Naive B cell (primary cell): ENCODE data around the gene PSD. TPM values are rescaled to one million over a fixed set of nuclear protein-coding genes. Genes with fewer than 3 reads are reported as not detected.
"Not testable (repeated sequence)": the region's sequence is repeated elsewhere in the genome, so short reads cannot be mapped to it uniquely, and the experiment has no call there.

Source experiments
- ATAC-seq, 2 donors: fragments of 150-1000 bp; cut with Tn5 transposase; 2 replicates each; pipeline ENCODE4 v1.10.0; 2021; ENCODE audit warnings: low read depth in 2 of 2, mild to moderate bottlenecking in 2 of 2, moderate library complexity in 2 of 2
- DNase-seq: peaks from one replicate; pipeline ENCODE4 v3.0.0; 2022
- H3K27ac Mint-ChIP-seq, 6 donors: one replicate each; pipeline ENCODE4 v1.8.0; 2020 to 2022; ENCODE audit warnings: mild to moderate bottlenecking in 6 of 6, mixed read lengths in 6 of 6, moderate library complexity in 5 of 6, inconsistent platforms in 2 of 6
- H3K27me3 Mint-ChIP-seq, 3 donors: one replicate each; pipeline ENCODE4 v1.8.0; 2021 to 2022; ENCODE audit warnings: mixed read lengths in 3 of 3, mild to moderate bottlenecking in 1 of 3
- H3K36me3 Mint-ChIP-seq, 2 donors: one replicate each; pipeline ENCODE4 v1.8.0; 2020 to 2022; ENCODE audit warnings: mixed read lengths in 2 of 2, inconsistent platforms in 1 of 2, mild to moderate bottlenecking in 1 of 2
- H3K4me1 Mint-ChIP-seq, 3 donors: one replicate each; pipeline ENCODE4 v1.8.0; 2020 to 2022; ENCODE audit warnings: mixed read lengths in 3 of 3, inconsistent platforms in 1 of 3, mild to moderate bottlenecking in 1 of 3, moderate library complexity in 1 of 3
- H3K4me3 Mint-ChIP-seq, 8 donors: one replicate each; pipeline ENCODE4 v1.8.0; 2020 to 2022; ENCODE audit warnings: mild to moderate bottlenecking in 8 of 8, mixed read lengths in 8 of 8, moderate library complexity in 8 of 8, inconsistent platforms in 2 of 8
- H3K9me3 Mint-ChIP-seq, 7 donors: one replicate each; pipeline ENCODE4 v1.8.0; 2020 to 2022; ENCODE audit warnings: mixed read lengths in 7 of 7, mild to moderate bottlenecking in 5 of 7, inconsistent platforms in 2 of 7, moderate library complexity in 1 of 7
- polyA plus RNA-seq, 6 donors: library from polyadenylated mRNA; unstranded; fragments of 300-500 nt; fragmentation: Illumina TruSeq; gene quantifications; one replicate each; pipeline ENCODE4 v1.2.3, GENCODE V29; 2021; ENCODE audit warnings: low read depth in 6 of 6

PSD gene
- polyA plus RNA-seq: 1 to 10 TPM in 4 of 6 donors, under 1 TPM in 2; 0.66 to 2.3 (median 1.5) TPM

DNA sequence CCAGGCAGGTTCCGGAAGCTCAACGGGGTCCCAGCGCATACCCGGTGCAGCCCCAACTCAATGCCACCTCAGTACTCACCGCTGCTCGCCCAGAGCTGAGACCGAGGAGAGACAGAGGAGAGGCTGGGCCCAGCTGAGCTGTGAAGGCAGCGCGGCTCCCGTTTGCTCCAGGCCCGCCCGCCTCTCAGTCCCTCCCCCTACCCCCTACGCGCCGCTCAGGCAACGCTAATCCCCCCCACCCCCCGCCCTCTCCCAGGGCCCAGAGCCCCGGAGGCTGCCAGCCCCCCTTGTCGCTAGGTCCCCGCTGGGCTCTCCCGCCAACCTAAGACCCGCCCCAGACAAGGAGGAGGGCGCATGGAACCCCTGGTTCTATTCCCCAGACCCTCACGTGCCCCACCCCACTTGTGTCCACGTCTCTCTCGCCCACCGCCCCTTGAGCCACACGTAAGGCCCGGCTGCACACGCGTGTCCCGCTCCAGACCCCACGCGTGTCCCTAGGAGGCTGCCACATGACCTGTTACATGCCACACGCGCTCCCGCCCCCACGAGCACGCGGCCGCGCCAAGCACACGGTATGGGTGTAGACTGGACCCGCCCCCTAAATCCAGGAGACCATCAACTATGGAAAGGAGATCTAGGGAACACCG, at the start of gene PSD:
Gene PSD, minus strand, starts transcription at position 164 of the 647 bp plus-strand sequence. CDS start 1,747 bp downstream, outside the sequence.
- H3K9me3 Mint-ChIP-seq: no peaks in the 10 kb centered on the region
- peak within 1 kb of the TSS in 3 of 6 donors; percentile 41 to 80 (median 60) for H3K27ac Mint-ChIP-seq
- H3K4me3 Mint-ChIP-seq: peak within 1 kb of the TSS; percentile 86 to 100 (median 98)
- DNase-seq (no peak), ATAC-seq (no peak)
- peaks cover 0 to 7% of the 10 kb centered on the region in 2 donors for H3K36me3 Mint-ChIP-seq
- H3K4me1 Mint-ChIP-seq: peaks cover 24 to 43% (median 41%) of the 10 kb centered on the region in 3 donors
- peaks cover 25 to 52% (median 44%) of the 10 kb centered on the region in 3 donors for H3K27me3 Mint-ChIP-seq

DNA sequence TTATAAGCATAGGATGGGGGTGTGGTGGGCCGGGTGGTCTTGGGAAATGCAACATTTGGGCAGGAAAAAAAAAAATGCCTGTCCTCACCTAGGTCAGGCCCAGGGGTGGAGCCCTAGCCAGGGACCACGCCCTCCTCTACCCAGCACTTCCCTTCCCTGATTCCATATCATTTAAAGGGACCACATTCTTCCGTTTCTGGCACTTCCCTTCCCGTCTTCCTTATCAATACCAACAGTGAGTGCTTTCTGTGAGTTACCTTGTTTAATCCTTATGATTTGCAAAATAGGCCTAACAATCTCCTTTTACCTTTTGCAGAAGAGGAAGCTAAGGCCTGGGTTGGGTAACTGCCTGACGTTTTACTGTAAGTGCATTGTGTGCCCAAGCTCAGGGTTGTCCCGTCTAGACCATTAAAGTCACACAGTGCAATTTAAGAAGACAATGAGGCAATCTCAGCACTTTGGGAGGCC, 49.4 kb upstream of the PSD start:
- no peaks in the 10 kb centered on the region for H3K36me3 Mint-ChIP-seq
- H3K27ac Mint-ChIP-seq: no peak overlapping the region
- H3K4me3 Mint-ChIP-seq: no peak overlapping the region
- H3K27me3 Mint-ChIP-seq: peaks cover 0 to 10% (median 0%) of the 10 kb centered on the region in 3 donors
- H3K4me1 Mint-ChIP-seq: peaks cover 0 to 9% (median 6%) of the 10 kb centered on the region in 3 donors
- no peaks in the 10 kb centered on the region for H3K9me3 Mint-ChIP-seq
- ATAC-seq: no peak
- DNase-seq: no peak

DNA sequence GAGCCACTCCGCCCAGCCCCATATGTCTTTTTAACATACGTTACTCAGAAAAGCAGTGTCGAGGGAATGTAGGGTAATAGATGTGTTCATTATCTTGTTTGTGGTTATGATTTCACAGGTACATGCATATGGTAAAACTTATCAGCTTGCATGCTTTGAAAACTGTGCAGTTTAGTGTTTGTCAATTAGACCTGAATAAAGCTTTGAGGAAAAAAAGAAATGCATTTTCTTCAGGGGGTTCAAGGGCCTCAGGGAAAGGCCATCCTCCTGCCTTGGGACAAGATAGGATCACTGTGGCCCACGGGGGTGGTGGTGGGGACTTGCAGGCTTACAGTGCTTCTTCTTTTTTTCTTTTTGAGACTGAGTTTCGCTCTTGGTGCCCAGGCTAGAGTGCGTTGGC, 48.7 kb upstream of the PSD start:
- peaks cover 0 to 10% (median 0%) of the 10 kb centered on the region in 3 donors for H3K27me3 Mint-ChIP-seq

DNA sequence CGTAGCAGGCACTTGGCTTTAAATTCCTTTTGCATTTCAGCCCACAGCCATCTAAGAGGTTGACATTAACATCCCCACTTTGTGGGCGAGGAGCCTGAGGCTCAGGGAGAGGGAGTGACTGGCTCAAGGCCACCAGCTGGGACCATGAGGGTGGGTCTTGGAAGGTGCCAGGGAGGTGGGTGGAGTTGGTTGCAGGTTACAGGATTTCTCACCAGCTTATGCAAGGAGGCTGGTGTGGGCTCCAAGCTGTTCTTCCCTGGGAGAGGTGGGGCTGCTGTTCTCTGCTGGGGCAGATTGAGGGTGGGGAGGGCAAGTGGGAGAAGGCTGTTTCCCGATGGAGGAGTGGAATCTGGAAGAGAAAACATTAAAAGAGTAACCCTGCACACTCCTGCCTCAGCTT, 46.9 kb upstream of the PSD start:
- DNase-seq: no peak
- no peak overlapping the region for H3K4me3 Mint-ChIP-seq
- H3K36me3 Mint-ChIP-seq: no peaks in the 10 kb centered on the region
- peaks cover 0 to 10% (median 0%) of the 10 kb centered on the region in 3 donors for H3K27me3 Mint-ChIP-seq
- H3K4me1 Mint-ChIP-seq: peaks cover 19 to 34% (median 27%) of the 10 kb centered on the region in 3 donors
- ATAC-seq: no peak
- no peak overlapping the region for H3K27ac Mint-ChIP-seq
- no peaks in the 10 kb centered on the region for H3K9me3 Mint-ChIP-seq

More for the DNA sequence above, 48.7 kb upstream of the PSD start:
- Mint-ChIP-seq H3K4me1 (peaks cover 6 to 16% (median 9%) of the 10 kb centered on the region in 3 donors), H3K9me3 (no peaks in the 10 kb centered on the region), H3K36me3 (no peaks in the 10 kb centered on the region), H3K27ac (no peak overlapping the region), H3K4me3 (no peak overlapping the region)
- DNase-seq: no peak
- no peak for ATAC-seq

DNA sequence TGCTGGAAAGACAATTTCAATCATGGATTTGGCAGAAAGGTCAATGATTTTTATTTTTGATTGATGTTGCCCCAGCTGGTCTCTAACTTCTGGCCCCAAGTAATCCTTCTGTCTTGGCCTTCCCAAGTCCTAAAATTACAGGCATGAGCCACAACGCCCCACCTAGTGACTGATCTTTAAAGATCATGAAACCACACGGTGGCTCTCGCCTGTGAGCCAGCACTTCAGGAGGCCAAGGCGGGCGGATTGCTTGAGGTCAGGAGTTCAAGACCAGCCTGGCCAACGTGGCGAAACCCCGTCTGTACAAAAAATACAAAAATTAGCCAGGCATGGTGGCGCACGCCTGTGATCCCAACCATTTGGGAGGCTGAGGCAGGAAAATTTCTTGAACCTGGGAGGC, 45.4 kb upstream of the PSD start:
- Mint-ChIP-seq H3K27me3 (peaks cover 0 to 10% (median 0%) of the 10 kb centered on the region in 3 donors), H3K4me1 (peaks cover 23 to 34% (median 28%) of the 10 kb centered on the region in 3 donors), H3K36me3 (no peaks in the 10 kb centered on the region), H3K9me3 (no peaks in the 10 kb centered on the region), H3K4me3 (peak overlapping the region in 1 of 8 donors; percentile 21), H3K27ac (no peak overlapping the region)
- ATAC-seq: no peak
- no peak for DNase-seq

DNA sequence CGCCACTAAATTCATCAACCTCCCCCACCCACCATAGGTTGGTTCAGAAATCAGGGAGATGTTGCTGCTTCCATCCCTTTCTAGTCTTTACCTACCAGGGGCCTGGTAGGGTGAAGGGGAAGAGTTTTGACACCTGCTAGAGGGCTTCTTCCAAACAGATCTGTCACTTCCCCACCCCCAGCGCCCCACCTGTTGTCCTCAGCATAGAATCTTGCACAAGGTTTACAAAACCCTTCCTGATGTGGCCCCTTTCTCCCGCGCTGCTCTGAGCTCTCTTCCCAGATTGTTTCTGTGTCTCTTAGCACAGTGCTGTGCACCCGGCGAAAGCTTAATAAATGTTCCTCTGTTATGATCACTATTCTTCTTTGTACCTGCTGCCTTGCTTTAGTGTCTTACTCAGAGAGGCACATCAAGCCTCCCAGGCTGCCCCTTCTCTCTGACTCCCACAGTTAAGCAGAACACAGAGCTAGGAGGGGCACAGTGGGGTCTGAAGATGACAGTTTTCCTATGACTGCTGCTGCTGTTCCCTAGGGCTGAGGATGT, 44.0 kb upstream of the PSD start:
- Mint-ChIP-seq H3K36me3 (no peaks in the 10 kb centered on the region), H3K9me3 (peaks cover 0 to 1% (median 0%) of the 10 kb centered on the region in 7 donors), H3K4me3 (peak overlapping the region; percentile 6 to 95 (median 83)), H3K27me3 (peaks cover 0 to 10% (median 0%) of the 10 kb centered on the region in 3 donors), H3K27ac (no peak overlapping the region), H3K4me1 (peaks cover 28 to 36% (median 28%) of the 10 kb centered on the region in 3 donors)
- no peak for DNase-seq
- ATAC-seq: no peak

DNA sequence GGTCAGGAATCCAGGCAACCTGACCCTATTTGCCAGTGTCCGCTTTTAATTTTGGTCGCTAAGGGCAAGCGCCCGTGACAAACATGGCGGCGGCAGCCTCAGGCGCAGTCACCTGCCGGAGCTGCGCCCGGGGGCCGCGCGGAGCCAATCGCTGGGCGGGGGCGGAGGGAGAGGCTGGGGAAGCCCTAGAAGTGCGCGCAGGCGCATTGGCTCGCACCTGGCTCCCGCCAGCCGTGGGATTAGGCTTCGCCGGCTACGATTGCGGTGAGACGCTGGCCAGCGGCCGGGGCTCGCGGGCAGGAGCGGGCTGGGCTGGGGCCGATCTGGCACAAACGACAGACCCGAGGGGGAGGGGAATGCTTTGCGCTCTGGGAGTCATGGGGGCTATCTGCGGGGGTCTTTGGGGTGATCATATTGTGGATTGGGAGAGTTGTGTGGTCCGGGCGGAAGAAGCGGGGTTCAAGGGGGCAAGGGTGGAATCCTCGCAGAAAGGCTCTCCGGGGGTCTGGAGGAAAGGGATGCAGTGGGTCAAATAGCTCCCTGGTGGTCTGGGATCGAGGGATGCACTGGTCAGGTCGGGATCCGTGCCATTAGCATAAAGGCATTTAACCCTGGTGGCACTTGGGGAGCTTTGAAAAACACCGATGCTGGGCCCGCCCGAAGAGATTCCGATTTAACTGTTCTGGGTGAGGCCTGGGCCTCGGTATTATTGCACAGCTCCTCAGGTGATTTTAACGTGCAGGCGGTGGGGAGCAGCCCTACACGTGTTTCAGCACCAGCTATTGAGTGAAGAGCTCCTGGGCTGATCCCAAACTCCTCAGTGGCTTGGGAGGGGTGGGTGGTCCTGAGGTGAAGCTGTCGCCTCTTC, 42.8 kb upstream of the PSD start:
- H3K27me3 Mint-ChIP-seq: peaks cover 0 to 10% (median 0%) of the 10 kb centered on the region in 3 donors
- DNase-seq (peak; percentile 89), ATAC-seq (peak; percentile 98 to 99)
- H3K9me3 Mint-ChIP-seq: peaks cover 0 to 1% (median 0%) of the 10 kb centered on the region in 7 donors
- H3K36me3 Mint-ChIP-seq: no peaks in the 10 kb centered on the region
- H3K4me1 Mint-ChIP-seq: peaks cover 28 to 39% (median 31%) of the 10 kb centered on the region in 3 donors
- H3K27ac Mint-ChIP-seq: peak overlapping the region; percentile 76 to 98 (median 92)
- H3K4me3 Mint-ChIP-seq: peak overlapping the region; percentile 87 to 95 (median 94)

DNA sequence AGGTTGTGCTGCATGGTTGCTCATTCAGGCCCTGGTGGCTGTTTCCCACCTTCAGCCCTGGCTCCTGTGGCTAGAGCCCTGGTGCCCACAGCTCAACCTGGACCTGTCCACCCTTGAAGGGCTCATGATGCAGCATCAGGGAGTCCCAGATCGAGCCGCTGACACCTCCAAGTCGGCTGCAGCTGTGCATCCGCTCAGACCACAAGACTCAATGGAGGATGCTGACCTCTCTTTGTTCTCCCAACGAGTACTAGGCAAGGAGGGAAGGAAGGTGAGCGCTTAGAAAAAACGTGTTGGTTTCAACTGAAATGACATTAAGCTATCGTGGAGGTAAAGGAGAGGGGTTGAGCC, 42.2 kb upstream of the PSD start:
- peak overlapping the region in 2 of 6 donors; percentile 89 to 95 for H3K27ac Mint-ChIP-seq
- peak overlapping the region; percentile 87 to 95 (median 94) for H3K4me3 Mint-ChIP-seq
- peak; percentile 2 to 3 for ATAC-seq
- no peaks in the 10 kb centered on the region for H3K36me3 Mint-ChIP-seq
- peaks cover 0 to 10% (median 0%) of the 10 kb centered on the region in 3 donors for H3K27me3 Mint-ChIP-seq
- H3K9me3 Mint-ChIP-seq: peaks cover 0 to 1% (median 0%) of the 10 kb centered on the region in 7 donors
- H3K4me1 Mint-ChIP-seq: peaks cover 28 to 39% (median 31%) of the 10 kb centered on the region in 3 donors
- DNase-seq: no peak

DNA sequence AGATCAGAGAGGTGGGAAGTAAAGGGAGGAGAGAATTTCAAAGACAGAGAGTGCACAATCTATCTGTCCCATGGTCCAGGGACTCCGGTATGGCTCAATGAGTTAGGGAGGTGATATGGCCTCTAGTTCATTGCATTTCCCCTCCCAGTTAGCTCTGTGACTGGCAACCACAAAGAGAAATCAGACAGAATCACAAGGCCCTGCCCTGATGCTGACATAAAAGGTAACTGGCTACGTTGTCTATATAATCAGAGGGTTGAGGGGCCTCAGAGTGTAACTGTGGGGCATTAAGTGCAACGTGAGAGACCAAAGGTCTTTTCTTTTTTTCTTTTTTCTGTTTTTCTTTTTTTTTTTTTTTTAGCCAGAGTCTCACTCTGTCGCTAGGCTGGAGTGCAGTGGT, 40.1 kb upstream of the PSD start:
- DNase-seq: no peak
- H3K9me3 Mint-ChIP-seq: peaks cover 0 to 1% (median 0%) of the 10 kb centered on the region in 7 donors
- H3K27me3 Mint-ChIP-seq: peaks cover 0 to 6% (median 0%) of the 10 kb centered on the region in 3 donors
- H3K4me1 Mint-ChIP-seq: peaks cover 27 to 36% (median 31%) of the 10 kb centered on the region in 3 donors
- ATAC-seq: no peak
- peak overlapping the region in 1 of 6 donors; percentile 22 for H3K27ac Mint-ChIP-seq
- H3K36me3 Mint-ChIP-seq: no peaks in the 10 kb centered on the region
- H3K4me3 Mint-ChIP-seq: peak overlapping the region in 1 of 8 donors; percentile 33

DNA sequence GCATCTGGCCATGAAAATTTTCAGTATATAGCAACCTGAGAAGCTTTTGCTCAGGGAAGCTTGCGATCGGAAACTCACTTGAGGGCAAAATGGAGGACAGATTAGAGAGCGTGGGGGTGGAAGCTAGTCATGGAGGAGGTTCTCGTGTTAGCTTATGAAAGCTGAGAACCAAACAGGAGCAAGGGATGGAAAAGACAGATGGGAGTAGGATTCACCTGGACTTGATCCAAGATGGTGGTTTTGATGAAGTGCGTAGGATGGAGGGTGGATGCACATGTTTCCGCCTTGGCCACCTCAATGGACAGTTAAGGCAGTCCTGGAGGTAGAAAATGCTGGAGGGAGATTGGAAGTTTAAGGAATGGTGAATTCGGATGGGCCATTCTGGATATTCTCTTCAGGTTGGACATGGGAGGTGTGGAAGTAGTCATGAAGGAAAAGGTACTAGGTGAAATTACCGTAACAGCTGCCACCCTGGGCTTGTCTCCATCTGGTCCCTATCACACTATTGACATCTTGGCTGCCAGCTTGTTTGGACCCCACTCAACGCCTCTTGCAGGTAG, 39.1 kb upstream of the PSD start:
- peak overlapping the region in 3 of 6 donors; percentile 41 to 74 (median 42) for H3K27ac Mint-ChIP-seq
- no peaks in the 10 kb centered on the region for H3K36me3 Mint-ChIP-seq
- peak overlapping the region in 1 of 8 donors; percentile 73 for H3K4me3 Mint-ChIP-seq
- no peaks in the 10 kb centered on the region for H3K27me3 Mint-ChIP-seq
- ATAC-seq: no peak
- peaks cover 27 to 34% (median 31%) of the 10 kb centered on the region in 3 donors for H3K4me1 Mint-ChIP-seq
- H3K9me3 Mint-ChIP-seq: peaks cover 0 to 1% (median 0%) of the 10 kb centered on the region in 7 donors
- DNase-seq: no peak

DNA sequence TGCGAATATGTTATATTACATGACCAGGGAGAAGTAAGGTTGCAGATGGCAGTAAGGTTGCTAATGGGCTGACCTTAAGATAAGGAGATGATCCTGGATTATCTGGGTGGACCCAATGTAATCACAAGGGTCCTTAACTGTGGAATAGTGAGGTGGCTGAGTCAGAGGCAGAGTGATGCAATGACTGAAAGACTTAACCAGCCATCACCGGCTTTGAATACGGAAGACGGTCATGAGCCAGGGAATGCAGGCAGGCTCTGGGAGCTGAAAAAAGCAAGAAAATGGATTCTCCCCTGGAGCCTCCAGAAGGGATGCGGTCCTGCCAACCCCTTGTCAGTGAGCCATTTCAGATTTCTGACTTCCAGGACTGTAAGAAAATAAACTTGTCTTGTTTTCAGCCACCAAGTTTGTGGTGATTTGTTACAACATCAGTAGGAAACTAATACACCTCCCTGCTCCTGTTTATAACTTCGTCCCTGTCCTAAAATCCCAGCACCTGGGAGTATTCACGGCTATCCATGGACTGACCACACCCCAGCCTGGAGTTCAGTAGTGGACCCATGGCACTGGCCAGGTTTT, 37.4 kb upstream of the PSD start:
- no peaks in the 10 kb centered on the region for H3K36me3 Mint-ChIP-seq
- ATAC-seq: no peak
- no peaks in the 10 kb centered on the region for H3K27me3 Mint-ChIP-seq
- DNase-seq: no peak
- peak overlapping the region in 2 of 6 donors; percentile 58 to 84 for H3K27ac Mint-ChIP-seq
- peaks cover 22 to 29% (median 24%) of the 10 kb centered on the region in 3 donors for H3K4me1 Mint-ChIP-seq
- H3K4me3 Mint-ChIP-seq: no peak overlapping the region
- H3K9me3 Mint-ChIP-seq: peaks cover 0 to 1% (median 0%) of the 10 kb centered on the region in 7 donors

DNA sequence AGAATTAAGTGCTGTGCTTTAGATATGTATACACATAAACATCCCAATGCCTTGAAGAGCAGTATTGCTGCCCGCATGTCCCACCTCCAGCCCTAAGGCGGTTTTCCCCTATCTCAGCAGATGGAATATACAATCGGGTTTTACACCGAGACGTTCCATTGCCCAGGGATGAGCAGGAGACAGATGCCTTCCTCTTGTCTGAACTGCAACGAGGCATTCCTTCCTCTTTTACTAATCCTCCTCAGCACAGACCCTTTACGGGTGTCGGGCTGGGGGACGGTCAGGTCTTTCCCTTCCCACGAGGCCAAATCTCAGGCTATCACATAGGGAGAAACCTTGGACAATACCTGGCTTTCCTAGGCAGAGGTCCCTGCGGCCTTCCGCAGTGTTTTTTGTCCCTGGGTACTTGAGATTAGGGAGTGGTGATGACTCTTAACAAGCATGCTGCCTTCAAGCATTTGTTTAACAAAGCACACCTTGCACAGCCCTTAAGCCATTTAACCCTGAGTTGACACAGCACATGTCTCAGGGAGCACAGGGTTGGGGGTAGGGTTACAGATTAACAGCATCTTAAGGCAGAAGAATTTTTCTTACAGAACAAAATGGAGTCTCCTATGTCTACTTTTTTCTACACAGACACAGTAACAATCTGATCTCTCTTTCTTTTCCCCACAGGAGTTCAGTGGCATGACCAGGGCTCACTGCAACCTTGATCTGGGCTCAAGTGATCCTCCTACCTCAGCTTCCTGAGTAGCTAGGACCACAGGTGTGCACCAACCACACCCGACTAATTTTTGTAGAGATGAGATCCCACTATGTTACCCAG, 36.3 kb upstream of the PSD start:
- DNase-seq, H3K36me3 Mint-ChIP-seq, H3K27me3 Mint-ChIP-seq, H3K9me3 Mint-ChIP-seq, ATAC-seq: not testable (repeated sequence)
- Mint-ChIP-seq H3K4me1 (peaks cover 17 to 25% (median 20%) of the 10 kb centered on the region in 3 donors), H3K4me3 (peak overlapping the region in 1 of 8 donors; percentile 50), H3K27ac (peak overlapping the region in 2 of 6 donors; percentile 59 to 70)
